Muscle of leg (tissue), 11 donors: ENCODE results near the gene THRB. TPM values are rescaled to one million over a fixed set of nuclear protein-coding genes. Genes with fewer than 3 reads are reported as not detected.
"Not testable (repeated sequence)": the region's sequence is repeated elsewhere in the genome, so short reads cannot be mapped to it uniquely, and the experiment has no call there.

Experiments used
- DNase-seq: peaks from one replicate; pipeline ENCODE4 v3.0.0; 2013
- H3K27ac ChIP-seq: one replicate; pipeline ENCODE4 v1.5.1; 2013; ENCODE audit warnings: mild to moderate bottlenecking, low read length, control low read depth
- H3K27me3 ChIP-seq: one replicate; pipeline ENCODE4 v1.6.1; 2013; ENCODE audit warnings: low read length; ENCODE audit not compliant: control insufficient read depth, insufficient read depth
- H3K36me3 ChIP-seq: one replicate; pipeline ENCODE4 v1.6.1; 2013; ENCODE audit warnings: low read length; ENCODE audit not compliant: control insufficient read depth, insufficient read depth
- H3K4me1 ChIP-seq: one replicate; pipeline ENCODE4 v1.6.1; 2013; ENCODE audit warnings: low read length; ENCODE audit not compliant: control insufficient read depth, insufficient read depth
- H3K4me3 ChIP-seq: one replicate; pipeline ENCODE4 v1.5.1; 2013; ENCODE audit warnings: low read length, control low read depth
- H3K9me3 ChIP-seq: replicated peaks from 2 replicates; pipeline ENCODE4 v1.6.1; 2013; ENCODE audit warnings: low read depth, low read length; ENCODE audit not compliant: control insufficient read depth
- WGBS: methylation state at CpG from one replicate; pipeline ENCODE4 v1.1.5; 2013; ENCODE audit warnings: missing lambda C conversion rate; ENCODE audit not compliant: insufficient coverage; 5-methylcytosine and 5-hydroxymethylcytosine counted together
- polyA plus RNA-seq, 8 donors: library from polyadenylated mRNA; unstranded; fragments of 120-200 nt; gene quantifications; one replicate each; pipeline versions ENCODE4 v1.2.1 to v1.2.3, GENCODE V29; 2013; ENCODE audit warnings: inconsistent platforms in 1 of 8, low replicate concordance in 1 of 8; ENCODE audit not compliant: insufficient read length in 8 of 8, insufficient read depth in 1 of 8
- total RNA-seq: library from RNA; stranded (reverse); fragments of 120-200 nt; gene quantifications from one replicate; pipeline ENCODE4 v1.2.4, GENCODE V29; 2013

The THRB gene
- total and polyA plus RNA-seq, 9 donors, result 0.33 to 3.1 (median 1.7) TPM

GRCh38 chr3:24100696-24101402 is 393.8 kb downstream of the THRB start:
- Histone ChIP-seq H3K4me3 (no peak overlapping the region), H3K36me3 (no peaks in the 10 kb centered on the region), H3K27me3 (no peaks in the 10 kb centered on the region), H3K9me3 (no peaks in the 10 kb centered on the region), H3K27ac (no peak overlapping the region), H3K4me1 (peaks cover 6% of the 10 kb centered on the region)
- 74% methylated on average over 4 of the region's 11 CpGs for WGBS
- DNase-seq, result peak; percentile 65

DNA sequence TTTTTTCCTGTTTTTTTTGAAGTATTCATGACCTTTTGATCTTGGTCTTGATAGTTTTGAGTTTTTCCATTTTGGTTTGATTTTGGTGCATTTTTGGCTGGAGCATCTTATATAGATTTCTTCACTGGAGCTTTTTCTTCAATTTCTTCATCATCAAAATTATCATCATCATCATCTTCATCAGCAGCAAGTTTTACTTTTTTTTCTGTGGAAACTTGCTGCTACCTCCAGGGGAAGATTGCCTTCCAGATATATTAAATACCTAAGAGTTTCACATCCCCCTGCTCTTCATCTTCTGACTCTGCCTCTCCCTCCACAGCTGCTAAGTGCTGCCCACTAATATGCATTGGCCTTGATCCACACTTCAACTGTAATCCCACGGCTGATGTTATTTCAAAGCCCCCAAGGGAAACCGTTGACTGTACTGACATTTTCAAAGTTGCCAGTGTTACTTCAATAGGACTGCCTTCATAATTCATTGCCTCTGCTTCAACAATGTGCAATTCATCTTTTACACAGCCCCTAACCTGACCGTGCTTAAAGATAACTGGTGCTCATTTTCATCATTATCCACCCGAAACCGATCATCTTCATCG is 397.9 kb downstream of the THRB start:
- no peak for DNase-seq

GRCh38 chr3:24096271-24096670 is 398.4 kb downstream of the THRB start:
- Histone ChIP-seq H3K4me3 (no peak overlapping the region), H3K36me3 (no peaks in the 10 kb centered on the region), H3K4me1 (peaks cover 6% of the 10 kb centered on the region), H3K27me3 (no peaks in the 10 kb centered on the region), H3K9me3 (no peaks in the 10 kb centered on the region), H3K27ac (no peak overlapping the region)
- DNase-seq, result no peak
- WGBS, result 20% methylated on average over 1 of the region's 1 CpG

More for the DNA sequence above, 397.9 kb downstream of the THRB start:
- 55% methylated on average over 6 of the region's 6 CpGs for WGBS
- H3K4me3 ChIP-seq, result no peak overlapping the region
- H3K4me1 ChIP-seq, result peaks cover 6% of the 10 kb centered on the region
- H3K9me3 ChIP-seq, result no peaks in the 10 kb centered on the region
- no peaks in the 10 kb centered on the region for H3K27me3 ChIP-seq
- H3K36me3 ChIP-seq, result no peaks in the 10 kb centered on the region
- no peak overlapping the region for H3K27ac ChIP-seq

- not testable (repeated sequence) for DNase-seq, H3K27ac ChIP-seq, H3K27me3 ChIP-seq, H3K4me3 ChIP-seq, H3K36me3 ChIP-seq, H3K9me3 ChIP-seq, H3K4me1 ChIP-seq
- WGBS, result no CpG with 5 or more reads among the region's 17 CpGs
Observed at GRCh38 chr3:24094818-24095217, 399.8 kb downstream of the THRB start.

DNA sequence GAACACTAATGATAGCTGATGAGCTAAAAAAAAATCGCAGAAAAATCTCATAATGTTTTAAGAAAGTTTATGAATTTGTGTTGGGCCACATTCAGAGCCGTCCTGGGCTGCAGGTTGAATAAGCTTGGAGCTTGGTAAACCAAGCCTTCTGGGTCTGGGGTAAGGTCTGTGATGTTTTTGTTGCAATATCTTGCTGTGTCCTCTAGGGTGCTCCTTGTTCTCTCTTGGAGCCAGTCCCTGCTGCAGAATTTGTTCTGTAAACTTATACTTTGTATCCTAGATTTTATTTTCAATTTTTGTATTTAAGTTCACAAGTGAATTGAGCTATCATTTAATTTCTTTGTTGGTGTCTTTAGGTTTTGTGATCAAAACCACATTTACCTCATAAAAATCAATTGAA is 405.9 kb downstream of the THRB start:
- no peaks in the 10 kb centered on the region for H3K36me3 ChIP-seq
- H3K9me3 ChIP-seq, result no peaks in the 10 kb centered on the region
- no peaks in the 10 kb centered on the region for H3K27me3 ChIP-seq
- WGBS, result 37% methylated on average over 2 of the region's 2 CpGs
- H3K27ac ChIP-seq, result no peak overlapping the region
- DNase-seq, result no peak
- H3K4me1 ChIP-seq, result no peaks in the 10 kb centered on the region
- no peak overlapping the region for H3K4me3 ChIP-seq

DNA sequence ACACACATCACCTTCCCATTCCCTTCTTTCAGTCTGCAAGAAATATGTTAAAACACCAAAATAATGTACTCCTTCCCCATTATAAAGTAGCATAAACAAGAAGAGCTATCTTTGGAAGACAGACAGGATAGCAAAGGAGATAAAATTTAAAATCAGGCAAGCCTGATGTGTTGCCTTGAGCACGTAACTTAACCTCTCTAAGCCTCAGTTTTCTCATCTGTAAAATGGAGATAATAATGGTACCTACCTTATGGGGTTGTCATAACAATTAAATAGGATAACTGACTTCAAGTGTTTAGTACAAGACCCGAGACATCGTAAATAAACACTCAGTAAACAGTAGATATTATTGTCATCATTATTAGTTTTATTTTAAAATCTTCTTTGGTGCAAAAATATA is 407.2 kb downstream of the THRB start:
- no peak for DNase-seq
- Histone ChIP-seq H3K4me3 (no peak overlapping the region), H3K27ac (no peak overlapping the region), H3K36me3 (no peaks in the 10 kb centered on the region), H3K27me3 (no peaks in the 10 kb centered on the region), H3K4me1 (no peaks in the 10 kb centered on the region), H3K9me3 (no peaks in the 10 kb centered on the region)
- no CpG with 5 or more reads among the region's 3 CpGs for WGBS

GRCh38 chr3:24086617-24087404 is 407.8 kb downstream of the THRB start:
- Histone ChIP-seq H3K27ac (peak overlapping the region; percentile 32), H3K27me3 (no peaks in the 10 kb centered on the region), H3K4me1 (no peaks in the 10 kb centered on the region), H3K4me3 (no peak overlapping the region), H3K9me3 (no peaks in the 10 kb centered on the region), H3K36me3 (no peaks in the 10 kb centered on the region)
- WGBS, result 40% methylated on average over 1 of the region's 2 CpGs
- DNase-seq, result peak; percentile 88

DNA sequence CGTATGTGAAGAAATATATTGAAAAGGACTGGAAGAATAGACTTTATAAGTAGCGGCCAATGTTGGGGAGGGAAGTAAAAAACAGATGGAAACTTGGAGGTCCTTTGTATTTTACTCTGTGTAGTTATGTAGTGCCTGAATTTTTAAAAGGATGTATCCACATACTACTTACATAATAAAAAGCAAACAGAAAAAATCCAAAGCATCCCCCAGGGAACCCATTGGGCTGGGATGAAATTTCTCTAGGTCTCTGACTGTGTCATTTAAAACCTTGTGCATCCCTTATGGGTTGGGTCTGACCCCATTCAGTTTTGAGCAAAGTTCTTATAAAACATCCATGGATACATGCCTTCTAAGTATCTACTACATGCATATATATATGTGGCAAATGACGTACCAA is 408.4 kb downstream of the THRB start:
- H3K4me3 ChIP-seq, result no peak overlapping the region
- H3K9me3 ChIP-seq, result no peaks in the 10 kb centered on the region
- DNase-seq, result peak; percentile 92
- peak overlapping the region; percentile 32 for H3K27ac ChIP-seq
- H3K4me1 ChIP-seq, result no peaks in the 10 kb centered on the region
- WGBS, result no CpG with 5 or more reads among the region's 3 CpGs
- no peaks in the 10 kb centered on the region for H3K36me3 ChIP-seq
- H3K27me3 ChIP-seq, result no peaks in the 10 kb centered on the region

DNA sequence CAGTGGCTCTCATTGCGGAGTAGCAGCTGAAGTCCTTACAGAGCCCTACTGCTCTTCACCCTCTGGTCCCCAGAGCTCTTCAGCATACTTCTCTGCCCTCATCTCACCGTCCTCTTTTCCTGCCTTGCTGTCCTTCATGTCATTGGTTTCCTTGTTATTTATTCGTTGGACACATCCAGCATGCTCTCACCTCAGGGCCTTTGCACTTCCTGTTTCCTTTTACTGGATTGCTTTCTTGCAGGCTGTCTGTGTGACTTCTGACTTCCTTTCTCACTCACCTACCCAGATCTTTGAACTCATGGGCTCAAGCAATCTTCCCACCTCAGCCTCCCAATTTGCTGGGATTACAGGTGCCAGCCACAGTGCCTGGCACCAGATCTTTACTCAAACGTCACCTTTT is 422.5 kb downstream of the THRB start:
- Histone ChIP-seq H3K36me3 (no peaks in the 10 kb centered on the region), H3K27me3 (no peaks in the 10 kb centered on the region), H3K4me3 (no peak overlapping the region), H3K9me3 (no peaks in the 10 kb centered on the region), H3K27ac (no peak overlapping the region), H3K4me1 (no peaks in the 10 kb centered on the region)
- WGBS, result 92% methylated on average over 4 of the region's 4 CpGs
- no peak for DNase-seq

GRCh38 chr3:24069045-24069444 is 425.6 kb downstream of the THRB start:
- H3K27me3 ChIP-seq, result no peaks in the 10 kb centered on the region
- DNase-seq, result peak; percentile 49
- WGBS, result no CpG with 5 or more reads among the region's 2 CpGs
- no peaks in the 10 kb centered on the region for H3K4me1 ChIP-seq
- H3K27ac ChIP-seq, result no peak overlapping the region
- no peak overlapping the region for H3K4me3 ChIP-seq
- no peaks in the 10 kb centered on the region for H3K9me3 ChIP-seq
- no peaks in the 10 kb centered on the region for H3K36me3 ChIP-seq
